HG02970 (cell line): Measurements from ENCODE around the gene MINPP1.
"Not testable (repeated sequence)": the region's sequence is repeated elsewhere in the genome, so short reads cannot be mapped to it uniquely, and the experiment has no call there.

Source experiments
- ATAC-seq: cut with Tn5 transposase; IDR thresholded peaks from one replicate; pipeline ENCODE4 v1.9.1; 2021; ENCODE audit warnings: mild to moderate bottlenecking, moderate library complexity, moderate number of reproducible peaks; ENCODE audit not compliant: unreplicated experiment, low FRiP score

The MINPP1 gene, protein sequence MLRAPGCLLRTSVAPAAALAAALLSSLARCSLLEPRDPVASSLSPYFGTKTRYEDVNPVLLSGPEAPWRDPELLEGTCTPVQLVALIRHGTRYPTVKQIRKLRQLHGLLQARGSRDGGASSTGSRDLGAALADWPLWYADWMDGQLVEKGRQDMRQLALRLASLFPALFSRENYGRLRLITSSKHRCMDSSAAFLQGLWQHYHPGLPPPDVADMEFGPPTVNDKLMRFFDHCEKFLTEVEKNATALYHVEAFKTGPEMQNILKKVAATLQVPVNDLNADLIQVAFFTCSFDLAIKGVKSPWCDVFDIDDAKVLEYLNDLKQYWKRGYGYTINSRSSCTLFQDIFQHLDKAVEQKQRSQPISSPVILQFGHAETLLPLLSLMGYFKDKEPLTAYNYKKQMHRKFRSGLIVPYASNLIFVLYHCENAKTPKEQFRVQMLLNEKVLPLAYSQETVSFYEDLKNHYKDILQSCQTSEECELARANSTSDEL

DNA sequence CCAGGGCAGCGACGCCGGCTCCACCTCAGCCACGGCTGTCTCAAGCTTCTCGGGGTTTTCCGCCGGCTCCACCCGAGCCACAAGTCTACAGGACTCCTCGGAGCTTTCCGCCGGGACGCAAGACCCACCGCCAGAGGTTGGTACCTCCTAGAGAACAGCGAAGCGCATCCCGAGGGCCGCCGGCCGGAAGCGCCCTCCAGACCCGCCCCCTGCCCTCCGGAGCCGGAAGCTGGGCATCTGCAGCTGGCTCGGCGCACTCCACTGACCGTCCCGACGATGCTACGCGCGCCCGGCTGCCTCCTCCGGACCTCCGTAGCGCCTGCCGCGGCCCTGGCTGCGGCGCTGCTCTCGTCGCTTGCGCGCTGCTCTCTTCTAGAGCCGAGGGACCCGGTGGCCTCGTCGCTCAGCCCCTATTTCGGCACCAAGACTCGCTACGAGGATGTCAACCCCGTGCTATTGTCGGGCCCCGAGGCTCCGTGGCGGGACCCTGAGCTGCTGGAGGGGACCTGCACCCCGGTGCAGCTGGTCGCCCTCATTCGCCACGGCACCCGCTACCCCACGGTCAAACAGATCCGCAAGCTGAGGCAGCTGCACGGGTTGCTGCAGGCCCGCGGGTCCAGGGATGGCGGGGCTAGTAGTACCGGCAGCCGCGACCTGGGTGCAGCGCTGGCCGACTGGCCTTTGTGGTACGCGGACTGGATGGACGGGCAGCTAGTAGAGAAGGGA, at the start of gene MINPP1:
TSS of gene MINPP1 (plus strand) at position 254 of the 726 bp plus-strand sequence. CDS start at position 277, 23 bp downstream.
- ATAC-seq: peak; percentile 81

DNA sequence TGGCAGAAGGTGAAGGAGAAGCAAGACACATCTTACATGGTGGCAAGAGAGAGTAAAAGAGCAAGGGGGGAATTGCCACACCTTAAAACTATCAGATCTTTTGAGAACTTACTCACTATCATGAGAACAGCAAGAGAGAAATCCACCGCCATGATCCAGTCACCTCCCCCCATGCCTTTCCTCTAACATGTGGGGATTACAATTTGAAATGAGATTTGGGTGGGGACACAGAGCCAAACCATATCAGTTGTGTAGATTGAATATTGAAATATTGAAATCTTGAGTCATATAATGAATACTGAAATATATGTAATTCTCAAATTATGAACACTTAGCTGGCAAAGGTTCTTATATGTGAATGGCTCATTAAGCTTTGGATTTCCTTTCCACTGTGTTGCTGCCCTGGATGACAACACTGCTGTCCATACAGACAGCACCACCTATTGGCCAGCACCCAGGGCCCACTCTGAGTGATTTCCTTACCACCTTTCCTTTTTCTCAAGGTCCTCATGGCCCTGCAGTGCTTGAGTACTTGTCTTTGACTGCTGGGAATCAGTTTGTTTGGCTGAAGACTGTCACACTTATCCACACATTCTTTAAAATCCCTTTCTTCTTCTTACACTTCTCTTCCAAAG, 48.0 kb upstream of the MINPP1 start:
- ATAC-seq: not testable (repeated sequence)

DNA sequence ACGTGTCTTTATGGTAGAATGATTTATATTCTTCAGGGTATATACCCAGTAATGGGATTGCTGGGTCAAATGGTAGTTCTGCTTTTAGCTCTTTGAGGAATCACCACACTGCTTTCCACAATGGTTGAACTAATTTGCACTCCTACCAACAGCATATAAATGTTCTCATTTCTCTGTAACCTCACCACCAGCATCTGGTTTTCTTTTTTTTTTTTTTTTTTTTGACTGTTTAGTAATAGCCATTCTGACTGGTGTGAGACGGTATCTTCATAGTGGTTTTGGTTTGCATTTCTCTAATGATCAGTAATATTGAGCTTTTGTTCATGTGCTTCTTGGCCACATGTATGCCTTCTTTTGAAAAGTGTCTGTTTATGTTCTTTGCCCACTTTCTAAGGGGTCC, 42.9 kb upstream of the MINPP1 start:
- not testable (repeated sequence) for ATAC-seq

DNA sequence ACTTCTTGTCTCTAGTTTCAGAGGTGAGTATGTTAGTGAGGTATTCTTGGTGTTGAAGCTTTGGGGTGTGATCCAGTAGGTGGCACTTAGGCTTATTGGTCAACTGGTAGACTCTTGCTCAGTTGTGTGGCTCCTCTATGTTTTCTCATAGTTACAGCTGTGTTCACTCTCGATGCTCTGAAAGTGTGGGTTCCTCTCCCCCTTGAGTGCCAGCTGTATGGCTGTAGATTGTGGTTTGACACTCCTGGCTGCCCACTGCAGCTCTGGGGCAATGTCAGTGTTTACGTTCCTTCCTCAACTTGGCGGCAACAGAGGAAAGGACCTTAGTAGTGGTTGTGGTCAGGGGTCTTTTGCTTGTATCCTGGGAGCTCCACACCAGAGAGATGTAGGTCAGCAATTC, 37.8 kb upstream of the MINPP1 start:
- ATAC-seq: not testable (repeated sequence)

DNA sequence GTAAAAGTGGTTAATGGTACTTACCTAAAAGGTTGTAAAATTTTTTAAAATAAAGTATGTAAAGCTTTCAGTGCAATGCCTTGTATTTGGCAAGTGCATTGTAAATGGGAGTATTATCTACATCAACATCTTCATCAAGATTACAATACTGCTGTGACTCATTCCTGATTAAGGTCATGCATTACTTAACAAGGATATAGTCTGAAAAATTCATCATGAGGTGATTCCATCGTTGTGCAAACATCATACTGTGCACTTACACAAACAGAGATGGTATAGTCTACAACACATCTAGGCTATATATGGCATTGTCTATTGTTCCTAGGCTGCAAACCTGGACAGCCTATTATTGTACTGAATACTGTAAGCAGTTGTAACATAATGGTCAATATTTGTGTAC, 16.0 kb upstream of the MINPP1 start:
- not testable (repeated sequence) for ATAC-seq

DNA sequence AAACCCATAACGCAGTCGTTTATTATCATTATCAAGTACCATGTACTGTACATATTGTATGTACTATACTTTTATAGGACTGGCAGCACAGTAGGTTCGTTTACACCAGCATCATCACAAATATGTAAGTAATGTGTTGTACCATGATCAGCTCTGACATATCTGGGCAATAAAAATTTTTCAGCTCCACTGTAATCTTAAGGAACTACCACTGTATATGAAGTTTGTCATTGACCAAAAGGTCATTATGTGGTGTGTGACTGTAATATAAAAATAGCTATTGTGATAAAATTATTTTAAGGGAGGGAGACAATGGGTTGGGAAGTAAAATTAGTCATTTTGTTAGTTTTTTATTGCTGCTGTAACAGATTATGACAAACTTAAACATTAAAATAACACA, 14.4 kb upstream of the MINPP1 start:
- ATAC-seq: not testable (repeated sequence)

DNA sequence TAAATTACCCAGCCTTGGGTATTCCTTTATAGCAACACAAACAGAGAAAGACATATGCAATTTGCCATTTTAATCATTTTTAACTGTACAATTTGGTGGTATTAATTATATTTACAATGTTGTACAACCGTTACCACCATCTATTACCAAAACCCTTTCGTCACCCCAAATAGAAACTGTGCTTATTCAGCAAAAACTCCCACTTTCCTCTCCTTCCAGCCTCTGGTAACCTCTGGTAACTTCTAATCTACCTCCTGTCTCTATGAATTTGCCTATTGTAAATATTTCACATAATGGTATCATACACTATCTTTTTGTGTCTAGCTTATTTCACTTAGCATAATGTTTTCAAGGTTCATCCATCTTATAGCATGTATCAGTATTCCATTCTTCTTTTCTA, 12.2 kb upstream of the MINPP1 start:
- not testable (repeated sequence) for ATAC-seq

DNA sequence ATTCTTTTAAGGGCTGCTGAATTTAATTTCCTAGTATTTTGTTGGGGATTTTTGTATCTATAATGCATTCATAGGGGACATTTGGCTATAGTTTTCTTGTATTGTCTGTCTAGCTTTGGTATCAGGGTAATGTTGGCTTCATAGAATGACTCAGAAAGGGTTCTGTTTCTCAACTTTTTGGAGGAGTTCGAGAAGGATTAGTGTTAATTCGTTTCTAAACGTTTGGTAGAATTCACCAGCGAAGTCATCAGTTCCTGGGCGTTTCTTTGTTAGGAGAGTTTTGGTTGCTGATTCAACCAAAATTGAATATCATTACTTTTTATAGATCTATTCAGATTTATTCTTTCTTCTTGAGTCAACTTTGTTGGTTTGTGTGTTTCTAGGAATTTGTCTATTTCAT, 9.2 kb upstream of the MINPP1 start:
- not testable (repeated sequence) for ATAC-seq

DNA sequence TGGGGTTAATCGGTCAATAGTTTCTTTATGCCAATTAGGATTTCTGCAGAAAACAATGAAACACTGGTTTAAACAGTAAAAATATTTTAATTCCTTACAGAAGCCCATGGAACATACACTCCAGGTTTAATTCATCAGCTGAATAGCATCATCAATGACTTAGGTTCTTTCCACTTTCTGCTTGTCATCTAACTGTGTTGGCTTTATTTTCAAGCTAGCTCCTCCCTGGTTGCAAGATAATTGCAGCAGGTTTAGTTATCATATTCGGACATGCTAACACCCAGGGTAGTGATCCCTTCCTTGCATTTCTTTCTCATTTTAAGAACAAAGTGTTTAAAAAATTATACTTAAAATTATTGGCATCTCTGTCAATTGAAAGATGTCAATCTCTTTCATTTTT, 7.3 kb upstream of the MINPP1 start:
- not testable (repeated sequence) for ATAC-seq

DNA sequence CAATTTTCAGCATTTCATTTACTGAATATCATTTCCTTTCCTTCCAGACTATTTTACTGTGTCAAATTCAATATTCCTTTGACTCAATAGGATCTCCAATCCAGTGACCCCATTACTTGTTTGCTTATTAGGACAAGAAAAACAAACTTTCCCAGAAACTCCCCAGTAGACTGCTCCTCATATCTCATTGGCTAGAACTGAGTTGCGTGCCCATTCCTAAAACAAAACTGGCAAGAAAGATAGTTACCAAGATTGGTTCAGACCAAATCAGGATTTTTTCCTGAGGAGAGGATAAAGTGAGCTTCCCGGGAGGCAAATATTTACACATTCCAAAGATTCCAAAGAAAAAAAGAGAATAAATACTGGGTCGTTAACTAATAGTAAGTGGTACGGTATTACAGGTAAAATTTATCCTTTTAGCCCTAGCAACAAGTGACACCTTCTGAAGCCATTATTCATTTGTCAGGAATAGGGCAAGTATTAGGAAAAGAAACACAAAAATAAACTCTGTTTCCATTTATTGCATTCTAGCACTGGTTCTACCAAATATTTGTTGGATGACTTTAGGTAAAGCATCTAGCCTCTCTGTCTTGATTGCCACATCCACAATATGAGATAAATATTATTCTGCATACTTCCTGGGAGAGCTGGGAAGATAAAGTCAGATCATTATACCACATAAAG, 6.4 kb upstream of the MINPP1 start:
- ATAC-seq: not testable (repeated sequence)

DNA sequence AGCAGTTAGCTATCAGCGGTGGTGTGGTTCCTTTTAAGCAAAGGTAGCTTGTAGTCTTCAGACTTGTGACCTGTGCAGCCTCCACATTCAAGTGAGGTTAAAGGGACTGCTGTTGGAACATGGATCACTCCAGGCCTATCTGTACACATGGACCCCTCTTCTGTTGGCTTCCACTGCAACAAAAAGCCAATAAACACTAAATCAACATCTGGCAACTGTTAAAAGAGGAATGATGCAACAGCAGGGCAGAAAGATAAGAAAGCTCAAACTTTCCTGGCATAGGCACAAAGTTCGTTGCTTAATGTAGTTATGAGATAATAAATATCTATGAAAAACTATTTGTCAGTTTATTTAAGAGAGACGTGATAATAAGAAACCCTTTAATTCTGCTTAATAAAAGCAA, 4.0 kb upstream of the MINPP1 start:
- no peak for ATAC-seq

DNA sequence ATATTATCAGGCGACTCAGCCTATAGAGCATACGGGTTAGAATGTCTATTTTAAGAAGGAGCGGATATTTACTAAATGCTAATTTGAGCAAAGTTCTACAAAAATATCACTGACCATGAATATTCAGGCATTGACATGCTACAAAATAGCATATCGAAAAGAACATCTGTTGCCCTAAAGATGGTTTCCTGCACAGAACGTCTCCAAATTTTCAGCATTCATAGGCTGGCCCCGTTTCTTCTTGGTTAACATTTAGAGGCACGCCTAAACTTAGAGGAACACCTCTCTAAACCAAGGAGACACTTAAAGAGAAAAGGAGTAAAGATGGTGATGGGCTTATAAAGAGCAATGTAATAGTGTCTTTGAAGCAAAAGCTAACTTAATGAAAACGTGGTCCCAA, 1.3 kb upstream of the MINPP1 start:
- ATAC-seq: no peak

DNA sequence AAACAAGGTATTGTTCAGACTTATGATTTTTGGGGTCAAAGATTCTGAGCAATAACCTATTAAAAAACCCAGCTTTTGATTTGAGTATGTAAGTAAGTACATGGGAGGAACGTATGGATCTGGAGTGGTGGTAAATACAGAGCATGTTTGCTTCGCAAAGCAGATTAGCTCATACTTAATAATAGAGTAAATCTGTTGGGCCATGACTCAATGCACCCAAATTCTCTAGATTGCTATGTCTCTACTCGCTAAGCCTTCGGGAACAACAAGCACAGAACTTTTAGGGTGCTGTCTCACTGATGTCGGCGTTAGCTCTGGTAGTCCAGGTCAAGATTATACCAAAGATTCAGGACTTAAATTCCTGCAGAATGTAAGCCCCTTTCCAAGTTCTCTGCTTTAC, 807 bp upstream of the MINPP1 start:
- ATAC-seq: no peak

DNA sequence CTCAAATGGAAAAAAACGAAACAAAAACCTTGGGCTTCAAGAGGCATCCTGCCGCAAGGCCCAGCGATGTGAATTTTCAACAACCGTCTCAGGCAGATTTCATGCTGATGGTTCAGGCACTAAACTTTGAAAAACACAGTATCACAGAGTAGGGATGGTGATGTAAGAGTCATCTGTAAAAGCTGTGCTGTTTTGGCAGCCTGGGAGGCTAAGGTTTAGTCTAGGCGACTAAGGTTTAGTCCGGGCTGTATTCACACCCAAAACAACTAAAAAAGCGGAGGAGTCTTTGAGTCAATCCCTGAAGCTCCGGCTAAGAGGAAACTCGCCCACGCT, 420 bp upstream of the MINPP1 start:
- no peak for ATAC-seq

DNA sequence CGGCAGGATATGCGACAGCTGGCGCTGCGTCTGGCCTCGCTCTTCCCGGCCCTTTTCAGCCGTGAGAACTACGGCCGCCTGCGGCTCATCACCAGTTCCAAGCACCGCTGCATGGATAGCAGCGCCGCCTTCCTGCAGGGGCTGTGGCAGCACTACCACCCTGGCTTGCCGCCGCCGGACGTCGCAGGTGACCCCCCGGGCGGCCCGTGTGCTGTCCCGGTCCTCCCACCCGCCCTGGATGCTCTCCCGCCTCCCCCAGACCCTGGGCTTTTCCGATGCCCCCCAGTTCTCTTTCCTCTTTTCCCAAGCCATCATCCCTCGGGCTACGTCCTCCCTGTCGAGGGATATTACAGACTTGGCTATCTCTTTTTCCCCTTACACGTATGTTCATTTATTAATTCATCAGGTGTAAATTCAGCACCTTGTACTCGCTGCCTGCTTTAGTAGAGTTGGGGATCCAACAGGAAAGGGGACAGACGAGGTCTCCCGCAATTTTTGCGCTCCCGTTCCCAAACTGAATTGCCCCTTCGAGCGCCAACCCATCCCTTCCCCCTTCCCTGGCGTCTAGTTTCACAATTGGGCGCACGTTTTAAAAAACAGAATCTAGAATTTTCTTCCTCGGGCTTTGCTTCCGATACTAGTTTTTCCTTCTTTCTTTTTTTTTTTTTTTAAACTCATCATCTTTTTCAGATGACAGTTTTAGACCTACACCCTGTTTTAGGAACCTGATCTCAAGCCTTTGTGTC, 846 bp downstream of the MINPP1 start:
- ATAC-seq: peak; percentile 42

DNA sequence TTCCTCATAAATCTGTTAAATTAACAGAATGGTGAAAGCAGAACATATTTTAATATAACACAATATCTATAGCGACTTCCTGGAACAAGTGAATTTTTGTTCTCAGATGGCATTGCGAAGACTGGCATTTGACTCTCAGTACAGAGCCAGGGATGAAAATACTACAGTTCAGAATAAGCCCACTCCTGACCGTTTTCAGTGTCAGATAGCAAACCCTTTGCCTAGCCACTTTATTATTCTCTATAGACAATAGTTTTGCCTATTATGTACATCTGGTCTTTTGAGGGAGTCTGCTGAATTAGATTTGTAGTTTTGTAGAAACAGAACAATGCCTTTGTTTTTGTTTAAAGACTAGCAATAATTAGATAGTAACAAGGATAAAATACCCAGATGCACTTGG, 2.3 kb downstream of the MINPP1 start:
- ATAC-seq: no peak

DNA sequence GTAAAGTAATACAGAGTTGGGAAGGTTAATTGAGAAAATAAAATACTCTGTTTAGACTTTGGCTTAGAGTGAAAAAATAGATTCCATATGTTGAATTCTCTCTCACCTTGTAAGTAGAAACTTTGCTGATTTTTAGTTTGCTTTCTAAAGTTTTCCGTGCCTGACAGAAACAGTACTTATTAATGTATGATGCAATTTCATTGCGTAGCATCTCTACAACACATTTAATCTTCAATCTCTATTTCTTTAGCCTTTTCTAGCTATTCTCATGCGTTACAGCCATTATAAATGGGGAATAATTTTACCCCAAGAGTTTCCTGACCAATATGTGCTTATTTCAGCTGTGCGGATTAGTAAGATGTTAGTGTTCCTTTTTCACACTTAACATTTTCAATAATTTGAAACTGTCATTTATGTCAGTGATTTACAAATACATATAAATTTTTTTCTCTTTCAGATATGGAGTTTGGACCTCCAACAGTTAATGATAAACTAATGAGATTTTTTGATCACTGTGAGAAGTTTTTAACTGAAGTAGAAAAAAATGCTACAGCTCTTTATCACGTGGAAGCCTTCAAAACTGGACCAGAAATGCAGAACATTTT, 3.3 kb downstream of the MINPP1 start:
- ATAC-seq: no peak

DNA sequence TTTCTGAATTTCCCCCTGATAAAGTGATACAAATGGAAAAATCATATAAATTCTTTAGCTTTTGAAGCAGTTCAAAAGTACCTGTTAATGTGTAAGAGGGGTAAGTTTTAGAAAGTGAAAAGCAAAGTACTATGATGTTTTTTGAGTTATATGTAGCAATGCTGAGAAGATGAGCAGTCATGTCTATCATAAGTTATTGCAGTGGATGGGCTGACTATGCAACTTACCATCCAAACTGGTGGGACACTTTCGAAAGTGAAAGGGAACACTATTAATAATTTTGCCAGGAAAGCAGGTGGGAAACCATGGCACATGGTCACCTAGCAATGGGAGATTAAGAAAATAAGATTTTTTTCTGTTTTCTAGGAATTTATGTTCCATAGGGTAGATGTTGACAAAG, 4.1 kb downstream of the MINPP1 start:
- no peak for ATAC-seq

DNA sequence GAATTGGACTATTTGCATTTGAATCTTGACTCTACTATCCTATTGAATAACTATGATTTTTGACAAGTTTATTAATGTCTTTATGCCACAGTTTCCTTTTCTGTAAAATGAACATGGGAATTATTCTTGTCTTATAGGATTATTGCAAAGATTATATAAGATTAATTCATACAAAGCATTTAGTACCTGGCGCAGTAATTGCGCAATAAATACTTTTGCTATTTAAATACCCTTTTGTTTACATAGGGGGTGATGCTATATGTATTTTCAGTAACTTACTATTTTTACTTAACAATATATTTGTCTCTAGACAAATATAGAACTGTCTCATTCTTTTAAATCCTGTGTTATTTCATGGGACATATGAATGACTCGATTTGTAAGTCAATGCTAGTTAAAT, 5.3 kb downstream of the MINPP1 start:
- ATAC-seq: no peak

DNA sequence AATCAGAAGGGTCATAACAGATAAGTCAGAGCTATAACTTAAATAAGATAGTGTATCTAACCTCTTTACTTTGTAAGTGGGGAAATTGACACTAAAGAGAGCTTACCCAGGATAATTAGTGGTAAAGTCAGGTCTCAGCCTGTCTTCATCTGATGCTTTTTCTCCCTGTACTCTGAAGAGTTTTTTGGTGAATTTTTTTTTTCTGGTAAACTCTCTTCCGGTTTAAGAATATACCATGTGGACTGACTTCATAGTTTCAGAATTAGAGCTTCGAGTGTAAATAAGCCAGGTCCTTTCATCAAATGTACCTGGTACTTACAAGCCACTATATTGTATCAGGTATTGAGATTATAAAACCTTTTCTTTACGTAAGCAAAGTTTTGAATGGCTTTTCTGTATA, 6.8 kb downstream of the MINPP1 start:
- no peak for ATAC-seq
